ENCODE data around the gene THAP10.

The THAP10 gene

GRCh38 chr15:70856177-70856883, 35.9 kb downstream of the THAP10 start:
- no peaks in the 10 kb centered on the region for H3K9me3 ChIP-seq (ENCODE audit: control insufficient read depth, low read length)
- H3K27ac ChIP-seq, result peak overlapping the region; percentile 32
- no peak overlapping the region for H2AFZ ChIP-seq
- peaks cover 3% of the 10 kb centered on the region for H3K4me1 ChIP-seq
- no peak overlapping the region for H3K4me3 ChIP-seq (ENCODE audit: low read depth, low read length)
- no peak overlapping the region for H3K9ac ChIP-seq
- no peaks in the 10 kb centered on the region for H3K36me3 ChIP-seq (ENCODE audit: control insufficient read depth, insufficient read depth, low read length)
- H3K79me2 ChIP-seq, result no peaks in the 10 kb centered on the region
- no peak overlapping the region for H3K4me2 ChIP-seq (ENCODE audit: low read length)
- TF ChIP-seq, protein P1, sequence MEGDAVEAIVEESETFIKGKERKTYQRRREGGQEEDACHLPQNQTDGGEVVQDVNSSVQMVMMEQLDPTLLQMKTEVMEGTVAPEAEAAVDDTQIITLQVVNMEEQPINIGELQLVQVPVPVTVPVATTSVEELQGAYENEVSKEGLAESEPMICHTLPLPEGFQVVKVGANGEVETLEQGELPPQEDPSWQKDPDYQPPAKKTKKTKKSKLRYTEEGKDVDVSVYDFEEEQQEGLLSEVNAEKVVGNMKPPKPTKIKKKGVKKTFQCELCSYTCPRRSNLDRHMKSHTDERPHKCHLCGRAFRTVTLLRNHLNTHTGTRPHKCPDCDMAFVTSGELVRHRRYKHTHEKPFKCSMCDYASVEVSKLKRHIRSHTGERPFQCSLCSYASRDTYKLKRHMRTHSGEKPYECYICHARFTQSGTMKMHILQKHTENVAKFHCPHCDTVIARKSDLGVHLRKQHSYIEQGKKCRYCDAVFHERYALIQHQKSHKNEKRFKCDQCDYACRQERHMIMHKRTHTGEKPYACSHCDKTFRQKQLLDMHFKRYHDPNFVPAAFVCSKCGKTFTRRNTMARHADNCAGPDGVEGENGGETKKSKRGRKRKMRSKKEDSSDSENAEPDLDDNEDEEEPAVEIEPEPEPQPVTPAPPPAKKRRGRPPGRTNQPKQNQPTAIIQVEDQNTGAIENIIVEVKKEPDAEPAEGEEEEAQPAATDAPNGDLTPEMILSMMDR (IDR thresholded peaks at IDR 0.05), result no peak
- H3K27me3 ChIP-seq (ENCODE audit: control insufficient read depth, insufficient read depth, low read length), result no peaks in the 10 kb centered on the region

- H3K36me3 ChIP-seq (ENCODE audit: control insufficient read depth, insufficient read depth, low read length), result no peaks in the 10 kb centered on the region
- H3K27ac ChIP-seq, result no peak overlapping the region
- no peaks in the 10 kb centered on the region for H3K27me3 ChIP-seq (ENCODE audit: control insufficient read depth, insufficient read depth, low read length)
- no peak overlapping the region for H3K9ac ChIP-seq
- TF ChIP-seq, protein P1 (IDR thresholded peaks at IDR 0.05), result no peak
- H3K4me3 ChIP-seq (ENCODE audit: low read depth, low read length), result no peak overlapping the region
- no peak overlapping the region for H2AFZ ChIP-seq
- no peaks in the 10 kb centered on the region for H3K9me3 ChIP-seq (ENCODE audit: control insufficient read depth, low read length)
- H3K79me2 ChIP-seq, result no peaks in the 10 kb centered on the region
- no peak overlapping the region for H3K4me2 ChIP-seq (ENCODE audit: low read length)
- H3K4me1 ChIP-seq, result peaks cover 3% of the 10 kb centered on the region
Measured at GRCh38 chr15:70855764-70856163, 36.5 kb downstream of the THAP10 start.

GRCh38 chr15:70854666-70854976, 37.6 kb downstream of the THAP10 start:
- peak overlapping the region; percentile 78 for H3K4me2 ChIP-seq (ENCODE audit: low read length)
- peak overlapping the region; percentile 51 for H3K27ac ChIP-seq
- H3K4me1 ChIP-seq, result peaks cover 3% of the 10 kb centered on the region
- no peaks in the 10 kb centered on the region for H3K9me3 ChIP-seq (ENCODE audit: control insufficient read depth, low read length)
- TF ChIP-seq, protein P1 (IDR thresholded peaks at IDR 0.05), result no peak
- H3K27me3 ChIP-seq (ENCODE audit: control insufficient read depth, insufficient read depth, low read length), result no peaks in the 10 kb centered on the region
- H3K9ac ChIP-seq, result no peak overlapping the region
- H2AFZ ChIP-seq, result peak overlapping the region; percentile 84
- peak overlapping the region; percentile 66 for H3K4me3 ChIP-seq (ENCODE audit: low read depth, low read length)
- no peaks in the 10 kb centered on the region for H3K79me2 ChIP-seq
- no peaks in the 10 kb centered on the region for H3K36me3 ChIP-seq (ENCODE audit: control insufficient read depth, insufficient read depth, low read length)

DNA sequence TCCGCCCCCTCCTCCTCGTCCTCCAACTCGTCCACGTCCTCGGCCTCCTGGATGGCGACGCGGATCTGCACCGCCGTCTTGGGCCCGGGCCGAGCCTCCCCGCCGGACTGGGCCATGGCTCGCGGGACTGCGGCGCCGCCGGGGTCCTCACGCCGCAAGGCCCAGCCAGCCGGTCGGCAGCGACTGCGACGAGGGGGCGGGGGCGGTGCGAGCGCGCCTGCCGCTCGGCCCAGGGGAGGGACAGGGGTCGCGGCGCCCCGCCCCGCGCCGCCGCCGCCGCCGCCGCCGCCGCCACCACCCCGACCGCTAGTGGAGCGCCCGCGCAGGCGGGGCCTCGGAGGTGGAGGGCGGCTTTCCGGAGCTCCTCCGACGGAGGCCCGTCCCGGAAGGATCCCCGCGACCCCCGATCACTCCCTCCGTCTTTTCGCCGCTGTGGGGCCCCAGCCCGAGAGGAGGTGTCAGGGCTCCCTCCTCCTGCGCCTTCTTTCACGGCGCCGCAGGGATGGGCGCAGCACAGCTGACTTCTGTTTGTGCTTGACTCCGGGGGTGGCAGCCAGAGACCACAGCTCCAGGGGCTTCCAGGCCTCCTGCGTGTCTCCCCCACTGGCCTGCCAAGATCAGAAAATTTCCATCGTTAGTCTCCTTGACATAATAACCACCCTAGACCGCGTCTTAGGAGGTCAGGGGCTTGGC, 38.1 kb downstream of the THAP10 start, which contains the start of gene LARP6:
Gene LARP6 (minus strand): TSS at position 185 of the 693 bp plus-strand sequence. CDS start 69 bp downstream, at position 116.
- Histone ChIP-seq H3K36me3 (ENCODE audit: control insufficient read depth, insufficient read depth, low read length) (no peaks in the 10 kb centered on the region), H3K4me1 (peaks cover 3% of the 10 kb centered on the region), H3K9ac (no peak within 1 kb of the TSS), H3K27me3 (ENCODE audit: control insufficient read depth, insufficient read depth, low read length) (no peaks in the 10 kb centered on the region), H3K9me3 (ENCODE audit: control insufficient read depth, low read length) (no peaks in the 10 kb centered on the region), H3K4me3 (ENCODE audit: low read depth, low read length) (peak within 1 kb of the TSS; percentile 69), H3K79me2 (no peaks in the 10 kb centered on the region), H2AFZ (peak within 1 kb of the TSS; percentile 84), H3K27ac (peak within 1 kb of the TSS; percentile 51), H3K4me2 (ENCODE audit: low read length) (peak within 1 kb of the TSS; percentile 78)
- TF ChIP-seq, protein P1 (IDR thresholded peaks at IDR 0.05), result no peak

Data from parathyroid adenoma (tissue), 2 donors.